Right cardiac atrium (tissue), 5 donors: Measurements from ENCODE around the gene KRT16. TPM values are rescaled to one million over a fixed set of nuclear protein-coding genes. Genes with fewer than 3 reads are reported as not detected.

Experiments used
- polyA plus RNA-seq: library from polyadenylated mRNA; stranded (reverse); fragments of 200-250 nt; gene quantifications from one replicate; pipeline ENCODE4 v1.2.3, GENCODE V29; 2013
- total RNA-seq, 4 donors: library from RNA; stranded (reverse); fragmentation: NEBNext Ultra II Directional; extraction: Animal tissue kit (Norgen Biotek cat#: 25700); gene quantifications; one replicate each; pipeline ENCODE4 v1.2.1, GENCODE V29; 2021
- donor health status: healthy with polysubstance abuse.
- donor health status: DM: no; HTN: yes; CAD: no.
- donor health status: DM: no; HTN: no; CAD: no.
- donor health status: DM: no; HTN: yes; CAD: no; lungs with severe emphysema.
- donor health status: DM: yes; HTN: yes; CAD: no.

The KRT16 gene
- total and polyA plus RNA-seq, 5 donors: 0.27 TPM; not detected in 4

Other genes starting within 250 kb of the KRT16 start
- gene KRT33B, start 243.0 kb downstream of the KRT16 start, total RNA-seq: not detected
- not detected for gene KRT33B, start 243.0 kb downstream of the KRT16 start, polyA plus RNA-seq
- gene KRT34, start 230.5 kb downstream of the KRT16 start, total RNA-seq: not detected
- gene KRT34, start 230.5 kb downstream of the KRT16 start, polyA plus RNA-seq: not detected
- gene KRT31, start 215.2 kb downstream of the KRT16 start, total RNA-seq: not detected
- gene KRT31, start 215.2 kb downstream of the KRT16 start, polyA plus RNA-seq: not detected
- not detected for gene KRT37, start 188.2 kb downstream of the KRT16 start, total RNA-seq
- gene KRT37, start 188.2 kb downstream of the KRT16 start, polyA plus RNA-seq: not detected
- gene KRT38, start 171.8 kb downstream of the KRT16 start, total RNA-seq: not detected
- gene KRT38, start 171.8 kb downstream of the KRT16 start, polyA plus RNA-seq: not detected
- gene KRT32, start 145.4 kb downstream of the KRT16 start, total RNA-seq: not detected
- not detected for gene KRT32, start 145.4 kb downstream of the KRT16 start, polyA plus RNA-seq
- not detected for gene KRT35, start 131.6 kb downstream of the KRT16 start, total RNA-seq
- gene KRT35, start 131.6 kb downstream of the KRT16 start, polyA plus RNA-seq: not detected
- not detected for gene KRT36, start 122.9 kb downstream of the KRT16 start, total RNA-seq
- not detected for gene KRT36, start 122.9 kb downstream of the KRT16 start, polyA plus RNA-seq
- gene KRT13, start 107.2 kb downstream of the KRT16 start, total RNA-seq: not detected
- 2.1 TPM for gene KRT13, start 107.2 kb downstream of the KRT16 start, polyA plus RNA-seq
- under 1 TPM in 1 of 4 donors, not detected in 3; 0.11 TPM for gene KRT15, start 93.9 kb downstream of the KRT16 start, total RNA-seq
- gene KRT15, start 93.9 kb downstream of the KRT16 start, polyA plus RNA-seq: not detected
- gene KRT19, start 84.5 kb downstream of the KRT16 start, total RNA-seq: 1 to 10 TPM; 2.1 to 3.5 (median 3.0) TPM
- 0.72 TPM for gene KRT19, start 84.5 kb downstream of the KRT16 start, polyA plus RNA-seq
- not detected for gene KRT9, start 40.7 kb downstream of the KRT16 start, total RNA-seq
- not detected for gene KRT9, start 40.7 kb downstream of the KRT16 start, polyA plus RNA-seq
- gene KRT14, start 25.9 kb downstream of the KRT16 start, total RNA-seq: not detected
- 0.11 TPM for gene KRT14, start 25.9 kb downstream of the KRT16 start, polyA plus RNA-seq
- not detected for gene KRT17, start 11.8 kb upstream of the KRT16 start, total RNA-seq
- gene KRT17, start 11.8 kb upstream of the KRT16 start, polyA plus RNA-seq: 0.09 TPM
- 1,000 to 10,000 TPM in 2 of 4 donors, 100 to 1,000 TPM in 2; 959 to 1,186 (median 1,014) TPM for gene EIF1, start 76.1 kb upstream of the KRT16 start, total RNA-seq
- gene EIF1, start 76.1 kb upstream of the KRT16 start, polyA plus RNA-seq: 983 TPM
- gene GAST, start 99.6 kb upstream of the KRT16 start, total RNA-seq: not detected
- not detected for gene GAST, start 99.6 kb upstream of the KRT16 start, polyA plus RNA-seq
- gene HAP1, start 121.9 kb upstream of the KRT16 start, total RNA-seq: not detected
- gene HAP1, start 121.9 kb upstream of the KRT16 start, polyA plus RNA-seq: 0.05 TPM
- gene JUP, start 173.9 kb upstream of the KRT16 start, total RNA-seq: 100 to 1,000 TPM; 135 to 239 (median 187) TPM
- 145 TPM for gene JUP, start 173.9 kb upstream of the KRT16 start, polyA plus RNA-seq
- gene P3H4, start 199.2 kb upstream of the KRT16 start, total RNA-seq: 10 to 100 TPM; 12.1 to 17.1 (median 13.9) TPM
- 9.8 TPM for gene P3H4, start 199.2 kb upstream of the KRT16 start, polyA plus RNA-seq
- 10 to 100 TPM; 26.5 to 42.7 (median 38.8) TPM for gene FKBP10, start 200.2 kb upstream of the KRT16 start, total RNA-seq
- 24.8 TPM for gene FKBP10, start 200.2 kb upstream of the KRT16 start, polyA plus RNA-seq
- gene NT5C3B, start 223.5 kb upstream of the KRT16 start, total RNA-seq: 10 to 100 TPM; 29.1 to 46.6 (median 32.1) TPM
- 40.5 TPM for gene NT5C3B, start 223.5 kb upstream of the KRT16 start, polyA plus RNA-seq
- under 1 TPM in 3 of 4 donors, not detected in 1; 0.26 to 0.33 (median 0.28) TPM for gene KLHL10, start 225.1 kb upstream of the KRT16 start, total RNA-seq
- gene KLHL10, start 225.1 kb upstream of the KRT16 start, polyA plus RNA-seq: 0.09 TPM